ENCODE measurements around the gene ACAP2. TPM values are rescaled to one million over a fixed set of nuclear protein-coding genes. Genes with fewer than 3 reads are reported as not detected.

ACAP2 gene
- total RNA-seq, 2 experiments from 2014 or later: 43.9 to 80.7 TPM

DNA sequence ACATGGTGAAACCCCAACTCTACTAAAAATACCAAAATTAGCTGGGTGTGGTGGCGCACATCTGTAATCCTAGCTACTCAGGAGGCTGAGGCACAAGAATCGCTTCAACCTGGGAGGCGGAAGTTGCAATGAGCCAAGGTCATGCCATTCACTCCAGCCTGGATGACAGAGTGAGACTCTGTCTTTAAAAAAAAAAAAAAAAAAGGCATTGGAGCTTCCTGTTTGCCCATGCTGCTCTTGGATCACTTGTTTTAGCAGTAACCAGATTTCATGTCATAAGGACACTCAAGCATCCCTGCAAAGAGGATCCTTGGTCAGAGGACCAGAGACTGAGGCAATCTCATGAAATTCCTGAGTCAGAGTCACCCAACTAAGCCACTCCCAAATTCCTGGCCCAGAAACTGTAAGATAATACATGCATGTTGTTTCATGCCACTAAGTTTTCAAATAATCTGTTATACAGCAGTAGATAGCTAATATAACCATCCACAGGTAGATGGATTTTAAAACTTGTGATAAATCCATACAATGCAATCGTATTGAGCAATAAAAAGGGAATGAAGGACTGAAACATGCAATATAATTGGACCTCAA is 89.8 kb downstream of the ACAP2 start:
- BruUV-seq (replicated peaks): no TSS peak
- no peak for TF ChIP-seq EZH2phosphoT487 (IDR thresholded peaks at IDR 0.05; ENCODE audit: borderline replicate concordance, low read depth, low read length)
- no peak for TF ChIP-seq CTCF (conservative IDR thresholded peaks at IDR 0.05; ENCODE audit: low read length)
- H3K9me3 ChIP-seq (ENCODE audit: low read length): no peaks in the 10 kb centered on the region; the same call in 1 of the 2 replicates
- H3K4me1 ChIP-seq (ENCODE audit: insufficient read depth, low read length, poor library complexity, severe bottlenecking): no peaks in the 10 kb centered on the region
- intact Hi-C loops (cut with micrococcal nuclease; ENCODE audit: unreplicated experiment): no loop called here
- no peaks in the 10 kb centered on the region for H4K20me1 ChIP-seq (ENCODE audit: insufficient read depth, low read length)
- H3K27ac ChIP-seq (ENCODE audit: low read depth, low read length, poor library complexity, severe bottlenecking): no peak overlapping the region
- no peak overlapping the region for H2AFZ ChIP-seq (ENCODE audit: low read length)
- peaks cover 36% of the 10 kb centered on the region for H3K36me3 ChIP-seq (ENCODE audit: insufficient read depth, low read length)
- no peak overlapping the region for H3K4me3 ChIP-seq (ENCODE audit: low read depth, low read length, poor library complexity, severe bottlenecking)
- no peak overlapping the region for H3K4me2 ChIP-seq (ENCODE audit: low read length)
- ChIA-PET CTCF (ENCODE audit: unreplicated experiment) (no interaction called here), POLR2A (interaction anchor here (0.5 kb wide), 1 partner anchor 88 kb away, joined by 3 read pairs; no protein-coding TSS in a partner anchor)
- no peaks in the 10 kb centered on the region for H3K9me2 ChIP-seq (ENCODE audit: insufficient read depth, low read length)
- DNase-seq (ENCODE audit: low spot score): no peak
- H3K79me2 ChIP-seq (ENCODE audit: insufficient read depth, low read depth, low read length): peaks cover 6% of the 10 kb centered on the region; the same call in 1 of the 2 replicates

DNA sequence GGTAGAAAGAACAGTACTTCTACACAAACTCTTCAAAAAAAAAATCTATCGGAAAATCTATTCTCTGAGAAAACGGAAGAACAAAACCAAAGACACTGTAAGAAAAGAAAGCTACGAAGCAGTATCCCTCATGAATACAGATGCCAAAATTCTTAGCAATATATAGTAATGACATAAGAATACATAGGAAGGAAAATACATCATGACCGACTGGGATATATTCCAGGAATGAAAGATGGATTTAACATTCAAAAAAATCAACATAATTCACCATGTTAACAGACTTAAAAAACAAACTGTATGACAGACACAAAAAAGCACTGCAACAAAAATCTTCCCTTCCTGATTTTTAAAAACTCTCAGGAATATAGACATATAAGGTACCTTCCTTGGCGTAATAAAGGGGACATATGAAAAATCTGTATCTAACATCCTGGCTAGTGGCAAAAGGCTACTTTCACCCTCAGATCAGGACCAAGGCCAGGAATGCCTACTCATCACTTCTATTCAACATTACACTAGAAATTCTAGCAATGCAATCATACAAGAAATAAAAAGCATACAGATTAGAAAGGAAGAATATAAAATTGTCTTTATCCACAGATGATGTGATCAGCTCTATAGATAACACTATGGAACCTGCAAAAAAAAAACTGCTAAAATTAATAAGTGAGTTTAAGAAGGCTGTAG is 94.2 kb downstream of the ACAP2 start:
- peaks cover 6% of the 10 kb centered on the region; the same call in 1 of the 2 replicates for H3K79me2 ChIP-seq (ENCODE audit: insufficient read depth, low read depth, low read length)
- BruUV-seq (replicated peaks): no TSS peak
- no peaks in the 10 kb centered on the region for H3K4me1 ChIP-seq (ENCODE audit: insufficient read depth, low read length, poor library complexity, severe bottlenecking)
- no peaks in the 10 kb centered on the region for H3K9me2 ChIP-seq (ENCODE audit: insufficient read depth, low read length)
- no peak overlapping the region for H3K4me3 ChIP-seq (ENCODE audit: low read depth, low read length, poor library complexity, severe bottlenecking)
- peaks cover 9% of the 10 kb centered on the region; the same call in 1 of the 2 replicates for H3K36me3 ChIP-seq (ENCODE audit: insufficient read depth, low read length)
- H4K20me1 ChIP-seq (ENCODE audit: insufficient read depth, low read length): 0 out of 2 replicates have a peak, but pooled peaks cover 3% of the 10 kb centered on the region
- no peak overlapping the region for H3K27ac ChIP-seq (ENCODE audit: low read depth, low read length, poor library complexity, severe bottlenecking)
- TF ChIP-seq CTCF (conservative IDR thresholded peaks at IDR 0.05; ENCODE audit: low read length) (no peak), EZH2phosphoT487 (IDR thresholded peaks at IDR 0.05; ENCODE audit: borderline replicate concordance, low read depth, low read length) (no peak)
- POLR2A ChIA-PET: interaction anchor here (0.7 kb wide), 1 partner anchor 81 kb away, joined by 3 read pairs; no protein-coding TSS in a partner anchor
- CTCF ChIA-PET (ENCODE audit: unreplicated experiment): no interaction called here
- no peak overlapping the region for H2AFZ ChIP-seq (ENCODE audit: low read length)
- H3K9me3 ChIP-seq (ENCODE audit: low read length): no peaks in the 10 kb centered on the region
- DNase-seq (ENCODE audit: low spot score): no peak
- intact Hi-C loops (cut with micrococcal nuclease; ENCODE audit: unreplicated experiment): no loop called here
- H3K4me2 ChIP-seq (ENCODE audit: low read length): no peak overlapping the region

- no peaks in the 10 kb centered on the region for H4K20me1 ChIP-seq (ENCODE audit: insufficient read depth, low read length)
- no peak for DNase-seq (ENCODE audit: low spot score)
- intact Hi-C loops (cut with micrococcal nuclease; ENCODE audit: unreplicated experiment): no loop called here
- TF ChIP-seq EZH2phosphoT487 (IDR thresholded peaks at IDR 0.05; ENCODE audit: borderline replicate concordance, low read depth, low read length) (no peak), CTCF (conservative IDR thresholded peaks at IDR 0.05; ENCODE audit: low read length) (no peak)
- H3K9me2 ChIP-seq (ENCODE audit: insufficient read depth, low read length): no peaks in the 10 kb centered on the region
- no peak overlapping the region for H3K4me3 ChIP-seq (ENCODE audit: low read depth, low read length, poor library complexity, severe bottlenecking)
- ChIA-PET POLR2A (interaction anchor here (1.2 kb wide), 1 partner anchor 25 kb away, joined by 4 read pairs; no protein-coding TSS in a partner anchor), CTCF (ENCODE audit: unreplicated experiment) (no interaction called here)
- no TSS peak for BruUV-seq (replicated peaks)
- no peak overlapping the region for H3K27ac ChIP-seq (ENCODE audit: low read depth, low read length, poor library complexity, severe bottlenecking)
- H2AFZ ChIP-seq (ENCODE audit: low read length): no peak overlapping the region
- no peaks in the 10 kb centered on the region for H3K9me3 ChIP-seq (ENCODE audit: low read length)
- peaks cover 49% of the 10 kb centered on the region for H3K36me3 ChIP-seq (ENCODE audit: insufficient read depth, low read length)
- H3K79me2 ChIP-seq (ENCODE audit: insufficient read depth, low read depth, low read length): no peaks in the 10 kb centered on the region
- H3K4me2 ChIP-seq (ENCODE audit: low read length): no peak overlapping the region
- H3K4me1 ChIP-seq (ENCODE audit: insufficient read depth, low read length, poor library complexity, severe bottlenecking): no peaks in the 10 kb centered on the region
Measured at GRCh38 chr3:195337747-195338146, 105.1 kb downstream of the ACAP2 start.

Measured in OCI-LY7 (cell line).